GM12891 (cell line): ENCODE measurements around the gene GPR17.

Experiments
- DNase-seq: peaks from one replicate; pipeline ENCODE4 v3.0.0; 2011; ENCODE audit warnings: low spot score; ENCODE audit not compliant: insufficient read length
- FAIRE-seq: peaks from 2 replicates; lab custom pipeline; 2011; peaks lifted over from hg19 to GRCh38; lab: Jason Lieb, UNC
- PAX5 ChIP-seq: IDR thresholded peaks from 2 replicates; pipeline ENCODE4 v1.6.1; 2011; ENCODE audit warnings: low read length, moderate library complexity, mild to moderate bottlenecking; ENCODE audit not compliant: insufficient read depth, severe bottlenecking
- POLR2A ChIP-seq: IDR thresholded peaks from 2 replicates; pipeline ENCODE4 v1.6.1; 2011; ENCODE audit warnings: low read depth, low read length, control low read depth
- POLR2AphosphoS5 ChIP-seq: IDR thresholded peaks from 2 replicates; pipeline ENCODE4 v1.6.1; 2011; ENCODE audit warnings: low read depth, low read length, control low read depth
- POU2F2 ChIP-seq: IDR thresholded peaks from 2 replicates; pipeline ENCODE4 v1.6.1; 2011; ENCODE audit warnings: low read depth, mild to moderate bottlenecking, control low read depth, low read length, moderate library complexity
- SPI1 ChIP-seq: IDR thresholded peaks from 2 replicates; pipeline ENCODE4 v1.6.1; 2011; ENCODE audit warnings: low read depth, low read length, control low read depth
- TAF1 ChIP-seq: IDR thresholded peaks from 2 replicates; pipeline ENCODE4 v1.6.1; 2011; ENCODE audit warnings: low read depth, low read length, control low read depth

GPR17 gene

GRCh38 chr2:127634066-127634617, 11.8 kb upstream of the GPR17 start:
- TF ChIP-seq TAF1 (no peak), POLR2A (no peak), PAX5 (no peak), POLR2AphosphoS5 (no peak)
- FAIRE-seq, result peak; percentile 59
- no peak for DNase-seq

GRCh38 chr2:127634626-127635379, 11.2 kb upstream of the GPR17 start:
- FAIRE-seq (no peak), DNase-seq (no peak)
- TF ChIP-seq POLR2A (no peak), TAF1 (no peak), PAX5 (no peak), POU2F2 (no peak), POLR2AphosphoS5 (no peak), SPI1 (no peak)

DNA sequence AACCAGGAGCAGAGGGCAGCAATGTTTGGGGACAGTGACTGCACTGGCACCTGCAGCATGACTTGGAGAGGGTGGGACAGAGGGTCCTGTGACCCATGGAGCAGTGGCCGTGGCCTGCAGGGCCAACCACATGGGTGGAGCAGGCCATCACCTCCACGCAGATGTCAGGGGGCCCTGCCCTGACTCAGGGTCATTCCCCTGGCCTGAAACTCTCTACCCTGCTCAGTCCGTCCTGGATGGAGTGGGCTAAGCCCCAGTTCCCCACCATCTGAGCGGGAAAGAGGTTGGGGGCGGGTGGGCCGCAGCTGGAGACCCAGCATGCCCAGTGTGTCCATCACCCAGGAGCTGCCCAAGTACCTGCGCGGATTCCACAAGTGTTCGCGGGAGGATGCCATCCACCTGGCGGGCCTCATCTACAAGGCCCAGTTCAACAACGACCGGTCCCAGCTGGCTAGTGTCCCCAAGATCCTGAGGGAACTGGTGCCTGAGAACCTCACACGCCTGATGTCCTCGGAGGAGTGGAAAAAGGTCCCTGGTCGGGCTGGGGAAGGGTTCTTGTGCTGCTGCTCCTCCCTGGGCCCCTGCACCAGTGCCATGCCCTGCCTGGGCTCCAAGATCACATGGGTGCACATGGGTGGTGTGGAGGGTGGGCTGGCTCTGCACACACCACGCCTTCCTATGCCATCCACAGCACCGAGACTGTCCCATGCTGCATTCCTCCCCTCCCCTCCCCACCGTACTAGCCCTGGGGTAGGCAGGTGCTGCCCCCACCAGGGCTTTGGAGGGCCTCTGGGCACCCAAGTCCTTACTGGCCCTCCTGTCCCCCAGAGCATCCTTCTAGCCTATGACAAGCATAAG, 10.3 kb upstream of the GPR17 start:
- DNase-seq (no peak), FAIRE-seq (no peak)
- TF ChIP-seq PAX5, result no peak
- no peak for TF ChIP-seq POLR2A
- no peak for TF ChIP-seq POLR2AphosphoS5
- TF ChIP-seq SPI1, result no peak
- no peak for TF ChIP-seq TAF1
- TF ChIP-seq POU2F2, result no peak

- DNase-seq, result no peak
- no peak for FAIRE-seq
- no peak for TF ChIP-seq POLR2A
- TF ChIP-seq POU2F2, result no peak
- TF ChIP-seq PAX5, result no peak
- no peak for TF ChIP-seq TAF1
- no peak for TF ChIP-seq POLR2AphosphoS5
- no peak for TF ChIP-seq SPI1
Measured at GRCh38 chr2:127636248-127637235, 9.4 kb upstream of the GPR17 start.

- no peak for DNase-seq
- no peak for FAIRE-seq
- TF ChIP-seq POU2F2 (no peak), SPI1 (no peak), POLR2A (no peak), TAF1 (no peak), PAX5 (no peak), POLR2AphosphoS5 (no peak)
Measured at GRCh38 chr2:127637236-127637630, 8.7 kb upstream of the GPR17 start.

DNA sequence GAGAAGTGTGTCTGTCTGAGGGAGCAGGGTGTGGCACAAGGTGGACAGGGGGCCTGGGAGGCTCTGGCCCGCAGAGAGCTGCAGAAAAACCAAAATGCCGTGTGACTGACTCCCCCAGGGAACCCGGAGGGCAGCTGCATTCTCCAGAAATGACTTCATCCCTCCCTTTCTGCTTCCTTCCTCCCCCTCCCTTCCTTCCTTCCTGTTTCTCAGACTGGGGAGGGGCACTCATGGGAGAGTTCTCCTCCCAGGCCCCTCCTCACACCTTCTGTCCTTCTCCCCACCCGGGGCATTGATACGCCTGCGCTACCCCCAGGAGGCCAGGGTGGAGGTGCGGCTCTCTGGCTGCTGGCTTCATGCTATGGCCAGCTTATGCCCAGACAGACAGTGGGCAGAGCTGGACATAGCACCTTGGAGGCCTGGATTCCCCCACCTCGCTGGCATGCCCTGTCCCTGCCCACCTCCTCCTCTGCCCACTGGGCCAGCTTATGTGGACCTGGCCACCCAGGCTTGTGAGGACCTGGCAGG, 8.2 kb upstream of the GPR17 start:
- TF ChIP-seq SPI1, result no peak
- TF ChIP-seq POU2F2, result no peak
- TF ChIP-seq POLR2A, result no peak
- no peak for TF ChIP-seq PAX5
- TF ChIP-seq POLR2AphosphoS5, result no peak
- no peak for TF ChIP-seq TAF1
- no peak for DNase-seq
- FAIRE-seq, result peak; percentile 23

GRCh38 chr2:127638361-127639110, 7.4 kb upstream of the GPR17 start:
- no peak for DNase-seq
- FAIRE-seq, result no peak
- no peak for TF ChIP-seq SPI1
- TF ChIP-seq POLR2A, result no peak
- no peak for TF ChIP-seq PAX5
- TF ChIP-seq TAF1, result no peak
- no peak for TF ChIP-seq POLR2AphosphoS5
- no peak for TF ChIP-seq POU2F2
